Stimulated activated CD4-positive, alpha-beta T cell treated with anti-CD3 and anti-CD28 coated beads, Interleukin-4, amount 100 ng/mL, for 1 hour (primary cell): ENCODE results near the gene DQX1.

Experiments used
- DNase-seq: peaks from one replicate; pipeline ENCODE4 v3.0.0-alpha.2; 2020

Gene DQX1

GRCh38 chr2:74507926-74508520, 18.0 kb downstream of the DQX1 start:
- DNase-seq: no peak

- peak; percentile 99 for DNase-seq
Measured at GRCh38 chr2:74507145-74507925, 18.7 kb downstream of the DQX1 start, which contains the start of gene PCGF1. Gene PCGF1, minus strand, starts transcription at chr2:74507695. Its CDS starts 27 bp downstream, at chr2:74507668.

GRCh38 chr2:74505448-74506246, 20.4 kb downstream of the DQX1 start:
- no peak for DNase-seq

DNA sequence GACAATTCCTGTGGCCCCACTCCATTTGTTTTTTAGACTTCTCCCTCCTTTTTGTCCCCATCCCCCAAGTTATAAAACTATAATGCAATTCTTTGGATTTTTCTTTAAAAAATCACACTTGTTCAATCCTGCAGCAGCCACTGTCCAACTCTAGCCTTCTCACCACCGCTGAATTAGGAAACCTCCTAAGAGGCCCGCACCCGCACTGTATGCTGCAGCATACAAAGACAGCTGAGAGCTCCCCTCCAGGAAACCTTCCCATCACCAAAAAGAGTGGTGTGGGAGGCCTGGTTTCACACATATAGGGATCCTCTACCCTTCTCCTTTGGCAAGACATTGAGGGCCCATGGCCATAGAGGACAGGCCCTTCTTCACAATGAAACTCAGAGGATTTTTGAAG, 21.4 kb downstream of the DQX1 start:
- DNase-seq: no peak

- no peak for DNase-seq
Measured at GRCh38 chr2:74503506-74504475, 22.2 kb downstream of the DQX1 start.

DNA sequence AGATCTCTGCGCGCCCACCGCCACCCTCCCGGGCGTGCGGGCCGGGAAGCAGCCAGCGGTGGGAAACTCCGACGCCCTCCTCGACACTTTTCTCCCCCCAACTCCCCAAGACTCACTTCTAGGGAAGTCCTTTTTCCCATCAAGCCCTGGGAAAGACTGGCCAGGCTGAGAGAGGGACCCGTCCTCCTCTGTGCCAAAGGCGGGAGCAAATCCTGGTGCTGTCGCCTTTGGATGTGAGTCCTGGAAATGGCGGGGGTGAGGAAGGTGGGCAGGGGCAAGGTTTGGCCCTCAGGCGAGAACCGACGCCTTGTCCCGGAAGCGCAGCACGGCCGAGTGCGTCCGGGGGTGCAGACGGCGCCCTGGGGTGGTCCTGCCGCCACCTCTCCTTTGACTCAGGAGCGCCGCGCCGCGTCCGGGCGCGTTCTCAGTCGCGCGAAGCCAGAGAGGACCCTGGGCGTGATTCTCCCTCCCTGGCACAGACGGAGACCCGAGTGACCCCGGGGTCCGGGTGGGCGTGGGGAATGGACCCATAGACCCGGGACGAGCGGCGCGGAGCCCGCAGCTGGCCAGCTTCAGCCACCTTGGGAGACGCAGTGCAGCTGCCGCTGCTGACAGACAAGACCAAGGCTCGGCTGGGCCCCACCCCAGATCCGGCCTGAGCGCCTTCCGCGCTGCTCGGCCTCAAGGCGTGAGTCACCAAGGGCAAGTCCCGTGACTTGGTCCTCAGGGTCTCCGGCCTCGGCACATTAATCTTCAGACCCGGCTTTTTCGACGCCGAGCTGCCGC, 23.1 kb downstream of the DQX1 start:
- DNase-seq: peak; percentile 43

DNA sequence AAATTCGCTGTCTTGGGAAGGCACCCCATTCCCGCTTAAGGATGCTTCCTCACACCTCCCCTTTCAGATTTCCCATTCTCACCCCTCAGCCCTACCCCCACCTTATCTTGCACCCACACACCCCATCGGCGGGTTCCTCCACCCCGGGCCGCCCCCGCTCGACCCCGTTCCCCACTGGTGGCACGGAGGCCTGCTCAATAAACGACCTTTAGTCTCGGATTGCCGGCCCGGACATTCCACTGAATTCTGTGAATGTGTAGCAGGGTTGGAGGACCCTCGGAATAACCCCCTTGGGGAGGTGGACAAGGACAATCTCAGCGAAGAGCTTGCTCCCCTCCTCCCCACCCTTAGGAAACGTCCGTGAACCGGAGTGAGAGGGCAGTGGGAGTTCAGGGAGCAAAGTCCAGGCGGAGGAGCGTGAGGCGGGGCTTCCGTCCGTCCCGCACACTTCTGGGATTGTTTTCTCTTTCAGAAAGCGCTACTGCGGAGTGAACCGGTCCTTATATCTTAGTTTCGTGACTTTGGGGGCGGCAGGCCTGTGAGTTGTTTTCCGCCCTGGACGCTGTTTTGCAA, 23.8 kb downstream of the DQX1 start:
- DNase-seq: no peak

- DNase-seq: no peak
Measured at GRCh38 chr2:74501335-74502071, 24.5 kb downstream of the DQX1 start.

GRCh38 chr2:74500578-74500946, 25.5 kb downstream of the DQX1 start:
- DNase-seq: no peak

DNA sequence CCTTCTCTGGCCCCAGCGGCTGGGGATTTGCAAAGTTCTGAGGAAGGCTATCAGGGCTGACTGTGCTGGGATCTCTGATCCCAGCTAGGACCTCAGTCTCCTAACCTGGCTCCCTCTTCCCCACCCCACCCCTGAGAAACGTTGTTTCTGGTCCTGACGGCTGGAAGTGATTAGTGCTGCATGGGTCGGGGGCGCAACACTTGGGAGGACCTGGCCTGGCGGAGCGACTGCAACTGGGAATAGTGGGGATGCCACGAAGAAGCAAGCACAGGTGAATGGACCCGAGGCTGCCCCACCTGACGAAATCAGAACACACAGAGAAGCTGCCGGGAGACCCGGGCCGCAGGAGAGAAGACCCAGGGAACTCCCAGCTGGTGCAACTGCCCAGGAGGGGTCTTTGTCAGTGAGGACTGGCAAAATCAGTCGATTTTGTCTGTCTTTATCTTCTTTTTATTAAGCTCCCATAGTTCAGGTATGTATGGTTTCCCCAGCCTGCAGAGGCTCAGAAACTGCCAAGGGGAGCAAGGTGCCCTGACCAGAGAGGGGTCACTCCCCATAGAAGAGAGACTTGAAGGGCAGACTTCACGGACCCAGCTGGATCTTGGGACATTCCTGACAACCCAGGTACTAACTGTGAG, 26.0 kb downstream of the DQX1 start:
- DNase-seq: no peak

GRCh38 chr2:74499267-74499939, 26.6 kb downstream of the DQX1 start, which contains the start of gene LBX2:
Gene LBX2, minus strand, starts transcription at chr2:74499603. Its CDS starts 66 bp downstream, at chr2:74499537.
- DNase-seq: peak; percentile 49

- no peak for DNase-seq
Measured at GRCh38 chr2:74498500-74499266, 27.3 kb downstream of the DQX1 start.

- peak; percentile 37 for DNase-seq
Measured at GRCh38 chr2:74497777-74498499, 28.1 kb downstream of the DQX1 start.

DNA sequence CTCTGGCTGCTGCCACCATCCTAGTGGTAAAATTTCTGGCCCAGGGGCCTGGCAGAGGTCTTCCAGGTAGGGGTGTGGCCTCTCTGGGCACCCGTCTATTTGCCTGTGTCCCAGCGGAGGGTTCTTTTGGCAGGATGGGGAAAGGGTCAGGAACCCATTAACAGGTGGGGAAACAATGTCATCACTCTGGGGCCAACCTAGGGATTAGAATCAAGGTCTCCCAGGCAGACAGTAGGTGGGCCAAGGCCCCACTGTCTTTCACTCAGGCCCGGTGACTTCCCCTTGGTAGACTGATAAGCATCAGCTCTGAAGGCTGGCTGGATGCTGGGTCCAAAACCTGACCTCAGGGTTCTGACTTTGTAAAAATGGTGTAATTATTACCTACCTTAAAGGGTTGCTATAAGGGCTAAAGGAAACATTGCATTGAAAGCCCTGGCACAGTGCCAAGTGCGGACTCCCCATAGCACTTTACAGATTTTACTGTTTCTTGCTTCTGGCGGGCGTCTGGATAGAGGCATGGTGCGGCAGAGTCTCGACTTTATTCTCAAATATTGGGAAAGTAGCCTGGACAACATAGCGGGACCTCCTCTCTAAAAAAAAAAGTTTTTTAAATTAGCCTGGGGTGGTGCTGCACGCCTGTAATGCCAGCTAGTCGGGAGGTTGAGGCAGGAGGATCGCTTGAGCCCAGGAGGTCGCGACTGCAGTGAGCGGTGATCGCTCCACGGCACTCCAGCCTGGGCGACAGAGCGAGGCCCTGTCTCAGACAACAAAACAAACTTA, 28.8 kb downstream of the DQX1 start:
- no peak for DNase-seq

DNA sequence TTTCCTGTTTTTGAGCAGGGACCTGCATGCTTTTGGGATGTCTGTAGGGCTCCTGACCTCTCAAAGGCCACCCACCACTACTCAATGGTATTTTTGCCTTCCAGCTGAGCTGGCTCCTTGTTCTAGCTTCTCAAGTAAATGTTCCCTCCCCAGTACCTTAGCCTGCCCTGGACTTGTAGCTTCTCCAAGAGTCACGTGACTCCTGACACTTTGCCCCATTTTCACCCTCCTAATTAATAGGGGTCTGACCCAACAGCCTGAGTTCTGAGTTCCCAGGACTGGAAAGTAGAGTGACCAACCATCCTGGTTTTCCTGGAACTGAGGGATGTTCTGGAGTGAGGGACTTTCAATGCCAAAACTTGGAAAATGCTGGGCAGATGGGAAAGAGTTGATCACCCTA, 30.6 kb downstream of the DQX1 start:
- no peak for DNase-seq

DNA sequence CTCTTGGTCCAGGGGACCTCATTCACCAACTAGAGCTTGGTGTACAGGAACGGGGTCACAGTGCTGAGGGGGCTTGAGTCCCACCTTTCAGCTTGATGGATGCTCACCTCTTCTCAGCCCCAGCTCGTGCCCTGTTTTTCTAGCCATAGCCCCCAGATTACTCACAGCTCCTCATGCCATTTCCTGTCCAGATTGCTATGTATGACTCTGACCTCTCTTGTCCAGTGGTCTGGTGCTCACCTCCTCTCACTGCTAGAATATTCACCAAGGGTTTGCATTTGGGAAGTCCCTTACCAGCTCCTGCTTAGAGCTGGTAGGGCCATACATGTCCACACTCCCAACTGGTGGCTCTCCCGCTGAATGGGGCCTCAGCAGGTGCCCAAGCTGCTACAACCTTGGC, 32.5 kb downstream of the DQX1 start:
- no peak for DNase-seq
